ENCODE results near the gene PDS5A.

Gene PDS5A

DNA sequence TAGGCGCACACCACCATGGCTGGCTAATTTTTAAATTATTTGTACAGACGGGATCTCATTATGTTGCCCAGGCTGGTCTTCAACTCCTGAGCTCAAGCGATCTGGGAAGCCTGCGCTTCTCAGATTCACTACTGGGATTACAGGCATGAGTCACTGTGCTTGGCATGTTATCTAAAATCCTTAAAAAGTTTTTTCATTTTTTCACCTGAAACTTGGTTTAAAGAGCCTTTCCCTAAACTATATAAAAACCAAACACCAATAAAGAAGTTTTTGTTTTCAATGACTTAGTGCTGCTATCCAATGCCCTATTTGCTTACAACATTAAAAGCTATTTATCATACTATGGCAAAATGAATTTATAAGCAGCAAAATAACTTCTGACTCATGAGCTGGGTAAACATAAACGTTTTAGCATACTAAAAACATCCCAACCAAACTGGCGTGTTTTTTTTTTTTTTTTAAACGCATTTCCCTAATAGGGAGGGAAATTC, 151.9 kb downstream of the PDS5A start:
- H3K4me3 ChIP-seq (ENCODE audit: low read depth, low read length), result no peak overlapping the region
- TF ChIP-seq, protein P1, sequence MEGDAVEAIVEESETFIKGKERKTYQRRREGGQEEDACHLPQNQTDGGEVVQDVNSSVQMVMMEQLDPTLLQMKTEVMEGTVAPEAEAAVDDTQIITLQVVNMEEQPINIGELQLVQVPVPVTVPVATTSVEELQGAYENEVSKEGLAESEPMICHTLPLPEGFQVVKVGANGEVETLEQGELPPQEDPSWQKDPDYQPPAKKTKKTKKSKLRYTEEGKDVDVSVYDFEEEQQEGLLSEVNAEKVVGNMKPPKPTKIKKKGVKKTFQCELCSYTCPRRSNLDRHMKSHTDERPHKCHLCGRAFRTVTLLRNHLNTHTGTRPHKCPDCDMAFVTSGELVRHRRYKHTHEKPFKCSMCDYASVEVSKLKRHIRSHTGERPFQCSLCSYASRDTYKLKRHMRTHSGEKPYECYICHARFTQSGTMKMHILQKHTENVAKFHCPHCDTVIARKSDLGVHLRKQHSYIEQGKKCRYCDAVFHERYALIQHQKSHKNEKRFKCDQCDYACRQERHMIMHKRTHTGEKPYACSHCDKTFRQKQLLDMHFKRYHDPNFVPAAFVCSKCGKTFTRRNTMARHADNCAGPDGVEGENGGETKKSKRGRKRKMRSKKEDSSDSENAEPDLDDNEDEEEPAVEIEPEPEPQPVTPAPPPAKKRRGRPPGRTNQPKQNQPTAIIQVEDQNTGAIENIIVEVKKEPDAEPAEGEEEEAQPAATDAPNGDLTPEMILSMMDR (IDR thresholded peaks at IDR 0.05; ENCODE audit: borderline replicate concordance, insufficient read depth, low read depth, low read length), result no peak

DNA sequence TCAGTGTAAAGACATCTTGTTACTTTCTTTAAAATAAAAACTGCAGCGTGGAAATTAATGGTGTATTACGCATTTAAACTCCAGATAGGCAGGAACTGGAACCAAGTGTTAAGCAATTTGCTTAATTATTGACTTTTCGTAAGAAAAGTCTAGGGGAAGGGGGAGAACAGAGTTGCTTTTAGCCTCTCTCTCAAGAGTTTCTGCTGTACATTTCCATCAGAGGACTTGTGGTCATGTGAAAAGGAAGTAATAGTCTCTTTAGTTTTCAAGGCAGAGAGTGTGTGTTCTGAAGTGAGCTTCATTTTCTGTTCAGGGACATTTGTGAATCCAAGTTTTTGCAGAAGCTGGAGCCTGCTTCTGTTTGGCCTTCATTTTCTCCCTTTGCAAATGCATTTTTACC, 152.6 kb downstream of the PDS5A start:
- TF ChIP-seq, protein P1 (IDR thresholded peaks at IDR 0.05; ENCODE audit: borderline replicate concordance, insufficient read depth, low read depth, low read length), result no peak
- no peak overlapping the region for H3K4me3 ChIP-seq (ENCODE audit: low read depth, low read length)

DNA sequence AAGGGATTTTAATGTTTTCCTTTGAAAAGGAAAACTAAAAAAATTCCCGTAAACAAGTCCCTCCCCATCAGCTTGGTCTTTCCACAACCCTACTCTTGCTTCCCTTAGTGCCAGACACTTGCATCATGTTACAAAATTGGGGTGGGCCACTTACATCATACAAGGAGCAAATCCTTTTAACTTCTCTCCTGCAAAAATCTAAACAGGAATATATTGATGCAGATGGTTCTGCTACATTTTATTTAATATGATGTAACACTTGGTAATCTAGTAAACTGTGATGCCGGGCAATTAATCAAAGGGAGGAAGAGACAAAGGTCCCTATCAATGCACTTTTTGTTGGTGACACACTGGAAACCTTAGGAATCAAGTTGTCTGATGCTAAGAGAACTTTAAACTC, 154.5 kb downstream of the PDS5A start:
- no peak overlapping the region for H3K4me3 ChIP-seq (ENCODE audit: low read depth, low read length)
- TF ChIP-seq, protein P1 (IDR thresholded peaks at IDR 0.05; ENCODE audit: borderline replicate concordance, insufficient read depth, low read depth, low read length), result no peak

DNA sequence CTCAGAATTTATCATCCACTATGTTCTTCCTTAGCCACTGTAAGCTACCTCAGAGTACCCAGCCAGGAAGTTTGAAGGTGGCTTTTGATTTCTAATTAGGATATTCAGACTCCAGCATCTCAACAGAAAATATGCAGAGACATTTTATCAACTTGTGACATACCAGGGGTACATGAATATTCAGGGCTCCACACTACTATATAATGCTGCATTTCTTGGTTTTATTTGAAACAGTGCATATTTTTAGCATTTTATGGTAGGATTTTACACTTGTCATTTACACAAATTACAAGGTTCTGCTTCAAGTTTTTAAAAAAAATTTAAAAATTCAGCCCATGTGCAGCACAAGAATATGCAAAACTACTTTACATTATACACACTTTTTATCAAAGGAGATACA, 155.0 kb downstream of the PDS5A start:
- no peak overlapping the region for H3K4me3 ChIP-seq (ENCODE audit: low read depth, low read length)
- TF ChIP-seq, protein P1 (IDR thresholded peaks at IDR 0.05; ENCODE audit: borderline replicate concordance, insufficient read depth, low read depth, low read length), result no peak

DNA sequence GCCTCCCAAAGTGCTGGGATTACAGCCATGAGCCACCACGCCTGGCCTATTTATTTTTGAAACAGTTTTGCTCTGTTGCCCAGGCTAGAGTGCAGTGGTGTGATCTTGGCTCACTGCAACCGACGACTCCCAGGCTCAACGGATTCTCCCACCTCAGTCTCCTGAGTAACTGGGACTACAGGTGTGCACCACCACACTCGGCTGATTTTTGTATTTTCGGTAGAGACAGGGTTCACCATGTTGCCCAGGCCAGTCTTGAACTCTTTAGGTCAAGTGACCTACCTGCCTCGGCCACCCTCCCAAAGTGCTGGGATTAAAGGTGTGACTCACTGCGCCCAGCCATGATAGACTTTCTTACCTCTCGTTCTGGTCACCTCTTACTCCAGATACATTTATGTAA, 155.8 kb downstream of the PDS5A start:
- TF ChIP-seq, protein P1 (IDR thresholded peaks at IDR 0.05; ENCODE audit: borderline replicate concordance, insufficient read depth, low read depth, low read length), result no peak
- H3K4me3 ChIP-seq (ENCODE audit: low read depth, low read length), result no peak overlapping the region

DNA sequence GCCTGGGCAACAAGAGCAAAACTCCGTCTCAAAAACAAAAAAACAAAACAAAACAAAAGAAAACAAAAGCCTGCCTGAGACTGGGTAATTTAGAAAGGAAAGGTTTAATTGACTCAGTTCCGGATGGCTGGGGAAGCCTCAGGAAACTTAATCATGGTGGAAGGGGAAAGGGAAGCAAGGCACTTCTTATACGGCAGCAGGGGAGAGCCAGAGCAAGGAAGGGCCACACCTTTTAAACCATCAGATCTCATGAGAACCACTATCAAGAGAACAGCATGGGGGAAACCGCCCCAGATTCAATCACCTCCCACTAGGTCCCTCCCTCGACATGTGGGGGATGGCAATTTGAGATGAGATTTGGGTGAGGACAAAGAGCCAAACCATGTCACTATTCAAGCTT, 157.5 kb downstream of the PDS5A start:
- TF ChIP-seq, protein P1 (IDR thresholded peaks at IDR 0.05; ENCODE audit: borderline replicate concordance, insufficient read depth, low read depth, low read length), result no peak
- no peak overlapping the region for H3K4me3 ChIP-seq (ENCODE audit: low read depth, low read length)

DNA sequence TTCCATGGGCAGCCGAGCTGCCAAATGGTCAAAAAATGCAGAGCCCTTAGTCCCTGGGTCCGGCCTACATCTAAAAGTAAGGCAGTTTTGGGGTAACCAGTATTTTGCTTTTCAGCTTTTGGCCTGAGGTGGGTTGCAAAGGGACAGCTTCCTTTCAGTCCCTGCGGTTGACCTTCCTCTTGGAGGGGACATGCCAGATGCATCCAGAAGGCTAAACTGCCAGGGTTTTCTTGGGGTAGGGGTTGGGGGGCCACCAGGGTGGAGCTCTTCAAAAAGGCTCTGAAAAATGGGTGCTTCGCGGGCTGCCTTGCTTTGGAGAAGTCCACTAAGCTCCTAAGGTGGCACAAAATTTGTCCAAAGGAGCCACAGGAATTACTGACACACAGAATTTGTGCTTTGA, 159.1 kb downstream of the PDS5A start:
- TF ChIP-seq, protein P1 (IDR thresholded peaks at IDR 0.05; ENCODE audit: borderline replicate concordance, insufficient read depth, low read depth, low read length), result no peak

More for the DNA sequence above, 159.1 kb downstream of the PDS5A start:
- H3K4me3 ChIP-seq (ENCODE audit: low read depth, low read length), result no peak overlapping the region
